GM23338 (cell line): ENCODE results near the gene BMP3. TPM values are rescaled to one million over a fixed set of nuclear protein-coding genes. Genes with fewer than 3 reads are reported as not detected.

Experiments used
- ATAC-seq: fragments of 200-7000 bp; cut with Tn5 transposase; 3 replicates; pipeline ENCODE4 v1.9.1; 2020
- DNase-seq: peaks from one replicate; pipeline ENCODE4 v3.0.0-alpha.2; 2015; ENCODE audit warnings: low spot score
- H2AFZ ChIP-seq: fragments of 200-600 bp; sonication (generic); 2 replicates; pipeline ENCODE4 v1.8.0; 2016; ENCODE audit warnings: antibody characterized with exemption, mild to moderate bottlenecking, moderate library complexity
- H3F3A ChIP-seq: fragments of 200-600 bp; sonication (generic); replicated peaks from 2 replicates; pipeline ENCODE4 v1.8.0; 2017; ENCODE audit warnings: antibody characterized with exemption, mixed run types, low read depth
- H3K27ac ChIP-seq: fragments of 200-600 bp; sonication (generic); 2 replicates; pipeline ENCODE4 v1.6.1; 2016; ENCODE audit warnings: low read depth
- H3K27me3 ChIP-seq: fragments of 200-600 bp; sonication (generic); 2 replicates; pipeline ENCODE4 v1.8.0; 2016; ENCODE audit warnings: mild to moderate bottlenecking, mixed run types, moderate library complexity; ENCODE audit not compliant: insufficient read depth
- H3K36me3 ChIP-seq: fragments of 200-600 bp; sonication (generic); 2 replicates; pipeline ENCODE4 v1.8.0; 2016; ENCODE audit warnings: mild to moderate bottlenecking; ENCODE audit not compliant: insufficient read depth
- H3K4me1 ChIP-seq: fragments of 200-600 bp; sonication (generic); 2 replicates; pipeline ENCODE4 v1.8.0; 2016; ENCODE audit warnings: mild to moderate bottlenecking, moderate library complexity; ENCODE audit not compliant: insufficient read depth
- H3K4me2 ChIP-seq: fragments of 200-600 bp; sonication (generic); 2 replicates; pipeline ENCODE4 v1.7.1; 2017; ENCODE audit warnings: mixed run types
- H3K4me3 ChIP-seq: fragments of 200-600 bp; sonication (generic); 2 replicates; pipeline ENCODE4 v1.6.1; 2016; ENCODE audit warnings: mixed run types
- H3K79me2 ChIP-seq: fragments of 200-600 bp; sonication (generic); replicated peaks from 2 replicates; pipeline ENCODE4 v1.8.0; 2017; ENCODE audit warnings: mild to moderate bottlenecking; ENCODE audit not compliant: insufficient read depth
- H3K9me2 ChIP-seq: fragments of 200-600 bp; sonication (generic); 2 replicates; pipeline ENCODE4 v1.8.0; 2017; ENCODE audit not compliant: insufficient read depth
- H4K20me1 ChIP-seq: fragments of 200-600 bp; sonication (generic); replicated peaks from 2 replicates; pipeline ENCODE4 v1.8.0; 2017; ENCODE audit warnings: mild to moderate bottlenecking; ENCODE audit not compliant: insufficient read depth
- H3K27ac Mint-ChIP-seq: 2 replicates; pipeline ENCODE4 v1.8.0; 2020; ENCODE audit warnings: inconsistent platforms, mild to moderate bottlenecking, moderate library complexity, mixed read lengths
- H3K27me3 Mint-ChIP-seq: 3 replicates; pipeline ENCODE4 v1.8.0; 2022; ENCODE audit warnings: low read depth, mild to moderate bottlenecking, moderate library complexity, mixed read lengths, inconsistent platforms; ENCODE audit not compliant: insufficient read depth, poor library complexity
- H3K36me3 Mint-ChIP-seq: 3 replicates; pipeline ENCODE4 v1.8.0; 2021; ENCODE audit warnings: low read depth, mild to moderate bottlenecking, inconsistent platforms, moderate library complexity, mixed read lengths
- H3K4me1 Mint-ChIP-seq: 3 replicates; pipeline ENCODE4 v1.8.0; 2020; ENCODE audit warnings: mild to moderate bottlenecking, inconsistent platforms, mixed read lengths
- H3K4me3 Mint-ChIP-seq: 3 replicates; pipeline ENCODE4 v1.8.0; 2021; ENCODE audit warnings: moderate library complexity, mild to moderate bottlenecking, inconsistent platforms, mixed read lengths
- H3K9me3 Mint-ChIP-seq: 3 replicates; pipeline ENCODE4 v1.8.0; 2020; ENCODE audit warnings: moderate library complexity, mild to moderate bottlenecking, inconsistent platforms, mixed read lengths
- CREB1 ChIP-seq: fragments of 250-450 bp; sonication (Bioruptor Pico); IDR thresholded peaks from 2 replicates; pipeline ENCODE4 v1.5.0; 2020; ENCODE audit warnings: low read depth, mild to moderate bottlenecking, moderate library complexity
- CTCF ChIP-seq, 2 experiments: fragments of 200-600 bp in 1 of 2; sonication (generic) in 1 of 2; conservative IDR thresholded peaks; 2 replicates each; pipeline versions ENCODE4 v1.5.1 to v1.6.1; 2016 to 2017; ENCODE audit warnings: antibody characterized with exemption in 2 of 2, low read depth in 2 of 2, mild to moderate bottlenecking in 2 of 2, moderate library complexity in 1 of 2
- JUNB ChIP-seq: IDR thresholded peaks from one replicate; pipeline ENCODE4 v1.6.1; 2016; ENCODE audit warnings: antibody characterized with exemption; ENCODE audit not compliant: unreplicated experiment
- NANOG ChIP-seq: IDR thresholded peaks from 2 replicates; pipeline ENCODE4 v1.6.1; 2016; ENCODE audit warnings: antibody characterized with exemption, borderline replicate concordance
- STAT1 ChIP-seq: IDR thresholded peaks from one replicate; pipeline ENCODE4 v1.6.1; 2016; ENCODE audit warnings: antibody characterized with exemption; ENCODE audit not compliant: unreplicated experiment
- ZNF114 ChIP-seq: fragments of 250-450 bp; sonication (Bioruptor Pico); IDR thresholded peaks from 2 replicates; pipeline ENCODE4 v1.5.0; 2020; ENCODE audit warnings: mild to moderate bottlenecking, moderate library complexity
- polyA plus RNA-seq: library from polyadenylated mRNA; unstranded; fragments of >200 nt; fragmentation: Nextera tagmentation; extraction: Ambion mirVana; gene quantifications from 2 replicates; pipeline ENCODE4 v1.2.1, GENCODE V29; 2016
- total RNA-seq: library from RNA; depleted of rRNA; stranded (reverse); fragments of >200 nt; shearing (Covaris generic); gene quantifications from 2 replicates; pipeline ENCODE4 v1.2.3, GENCODE V29; 2014
- TF ChIP-seq, protein P1 (sequence below): IDR thresholded peaks from one replicate; pipeline ENCODE4 v1.6.1; 2018; ENCODE audit warnings: antibody characterized with exemption; ENCODE audit not compliant: unreplicated experiment

The BMP3 gene
- total and polyA plus RNA-seq, 2 experiments from 2014 or later, result 0.10 TPM; not detected in 1

DNA sequence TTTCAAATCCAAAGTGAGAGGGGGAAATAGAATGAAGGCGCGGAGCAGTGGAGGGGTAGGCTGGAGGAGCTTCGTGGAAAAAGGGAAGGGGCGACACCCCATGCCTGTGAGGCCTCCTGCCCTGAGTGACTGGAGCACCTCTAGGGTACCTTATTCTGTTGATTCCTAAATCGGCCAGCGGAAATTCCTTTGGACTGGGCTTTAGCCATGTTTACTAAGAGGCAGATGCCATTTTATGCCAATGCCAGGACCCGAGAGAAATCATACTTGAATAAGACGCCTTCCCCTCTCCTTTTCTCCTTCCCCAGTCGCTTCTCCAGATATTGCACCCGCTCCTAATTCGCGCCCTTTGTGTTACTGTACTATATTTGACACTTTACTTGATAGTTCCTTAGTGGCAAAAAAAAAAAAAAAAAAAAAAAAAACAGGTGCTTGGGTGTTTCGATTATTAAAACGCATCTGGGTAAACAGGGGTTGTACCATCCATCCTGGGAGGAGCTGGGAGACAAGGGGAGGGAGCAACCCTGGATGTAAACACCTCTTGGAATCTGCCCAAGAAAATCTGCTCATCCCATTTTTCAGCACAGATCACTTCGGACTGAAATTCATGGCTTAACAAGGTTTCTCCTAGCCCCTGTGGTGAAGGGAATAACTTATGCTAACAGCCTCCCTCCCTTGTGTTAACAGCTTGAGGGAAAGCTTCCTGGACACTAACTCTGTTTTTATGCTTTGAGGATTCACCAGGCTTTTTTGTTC lies 1.5 kb downstream of the BMP3 start (continued):
- TF ChIP-seq ZNF114 (CRISPR knock-in tag), result no peak
- TF ChIP-seq NANOG, result no peak
- no peak for TF ChIP-seq STAT1
- TF ChIP-seq, protein P1, sequence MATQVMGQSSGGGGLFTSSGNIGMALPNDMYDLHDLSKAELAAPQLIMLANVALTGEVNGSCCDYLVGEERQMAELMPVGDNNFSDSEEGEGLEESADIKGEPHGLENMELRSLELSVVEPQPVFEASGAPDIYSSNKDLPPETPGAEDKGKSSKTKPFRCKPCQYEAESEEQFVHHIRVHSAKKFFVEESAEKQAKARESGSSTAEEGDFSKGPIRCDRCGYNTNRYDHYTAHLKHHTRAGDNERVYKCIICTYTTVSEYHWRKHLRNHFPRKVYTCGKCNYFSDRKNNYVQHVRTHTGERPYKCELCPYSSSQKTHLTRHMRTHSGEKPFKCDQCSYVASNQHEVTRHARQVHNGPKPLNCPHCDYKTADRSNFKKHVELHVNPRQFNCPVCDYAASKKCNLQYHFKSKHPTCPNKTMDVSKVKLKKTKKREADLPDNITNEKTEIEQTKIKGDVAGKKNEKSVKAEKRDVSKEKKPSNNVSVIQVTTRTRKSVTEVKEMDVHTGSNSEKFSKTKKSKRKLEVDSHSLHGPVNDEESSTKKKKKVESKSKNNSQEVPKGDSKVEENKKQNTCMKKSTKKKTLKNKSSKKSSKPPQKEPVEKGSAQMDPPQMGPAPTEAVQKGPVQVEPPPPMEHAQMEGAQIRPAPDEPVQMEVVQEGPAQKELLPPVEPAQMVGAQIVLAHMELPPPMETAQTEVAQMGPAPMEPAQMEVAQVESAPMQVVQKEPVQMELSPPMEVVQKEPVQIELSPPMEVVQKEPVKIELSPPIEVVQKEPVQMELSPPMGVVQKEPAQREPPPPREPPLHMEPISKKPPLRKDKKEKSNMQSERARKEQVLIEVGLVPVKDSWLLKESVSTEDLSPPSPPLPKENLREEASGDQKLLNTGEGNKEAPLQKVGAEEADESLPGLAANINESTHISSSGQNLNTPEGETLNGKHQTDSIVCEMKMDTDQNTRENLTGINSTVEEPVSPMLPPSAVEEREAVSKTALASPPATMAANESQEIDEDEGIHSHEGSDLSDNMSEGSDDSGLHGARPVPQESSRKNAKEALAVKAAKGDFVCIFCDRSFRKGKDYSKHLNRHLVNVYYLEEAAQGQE, result no peak
- no peak for TF ChIP-seq CREB1 (CRISPR knock-in tag)
- TF ChIP-seq JUNB, result no peak

DNA sequence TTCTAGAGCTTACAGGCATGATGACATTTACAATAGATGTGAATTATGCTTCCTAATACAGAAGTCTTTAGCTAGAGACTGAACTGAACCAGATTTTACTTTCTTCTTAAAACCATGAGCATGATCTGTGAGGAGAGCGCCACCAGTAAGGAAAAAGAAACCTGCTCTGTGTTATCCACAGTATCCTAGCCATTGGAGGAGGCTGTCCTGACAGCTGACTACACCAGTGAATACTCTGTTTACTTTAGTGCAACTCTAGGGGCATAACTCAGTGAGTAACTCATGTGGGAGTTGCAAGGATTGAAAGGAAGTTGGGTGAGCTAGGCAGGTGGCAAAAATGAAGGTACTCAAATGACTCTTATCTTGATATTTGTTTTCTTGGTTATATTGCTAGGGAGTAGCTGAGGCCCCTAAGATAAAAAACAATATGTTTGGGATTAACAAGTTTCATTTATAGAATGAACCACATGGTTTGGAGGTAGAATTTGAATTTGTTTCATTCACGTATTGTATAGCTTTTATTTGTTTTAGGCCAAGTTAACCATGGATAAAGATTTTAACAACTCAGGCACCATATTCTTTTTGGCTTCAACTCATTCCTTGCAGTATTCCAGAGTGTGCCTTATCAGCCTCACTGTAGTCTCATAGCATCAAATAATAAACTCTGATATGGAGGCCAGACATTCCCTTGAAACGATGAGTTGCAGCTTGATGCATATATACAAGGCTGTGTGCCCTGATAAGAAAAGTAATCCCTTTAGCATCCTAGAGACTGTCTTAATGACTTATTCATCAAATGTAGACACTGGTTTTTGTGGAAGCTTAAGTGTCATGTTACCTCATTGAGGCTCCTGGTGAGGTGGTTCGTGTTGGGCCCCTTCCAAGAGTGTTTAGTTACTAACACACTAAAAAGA lies 2.5 kb downstream of the BMP3 start:
- Histone ChIP-seq H3K79me2 (no peaks in the 10 kb centered on the region), H3F3A (0 out of 2 replicates have a peak, but pooled peaks cover 3% of the 10 kb centered on the region), H3K36me3 (no peaks in the 10 kb centered on the region), H3K4me3 (0 out of 2 replicates have a peak overlapping the region, but pooled peaks have one; percentile 77), H3K9me2 (no peaks in the 10 kb centered on the region), H3K4me1 (peaks cover 20% of the 10 kb centered on the region; the same call in 1 of the 2 replicates), H3K4me2 (0 out of 2 replicates have a peak overlapping the region, but pooled peaks have one; percentile 96), H3K27me3 (peaks cover 62% of the 10 kb centered on the region), H2AFZ (no peak overlapping the region), H4K20me1 (no peaks in the 10 kb centered on the region), H3K27ac (no peak overlapping the region)
- peaks cover 34% of the 10 kb centered on the region for H3K4me1 Mint-ChIP-seq
- ATAC-seq, result no peak
- H3K36me3 Mint-ChIP-seq, result no peaks in the 10 kb centered on the region
- H3K27ac Mint-ChIP-seq, result no peak overlapping the region
- peaks cover 38% of the 10 kb centered on the region for H3K27me3 Mint-ChIP-seq
- no peak for TF ChIP-seq JUNB
- 0 out of 4 replicates have a peak, but pooled peaks of 1 of the 2 experiments have one; percentile 4 for TF ChIP-seq CTCF (conservative IDR thresholded peaks at IDR 0.05; ENCODE audit: low read depth in 2 of 2)
- H3K9me3 Mint-ChIP-seq, result no peaks in the 10 kb centered on the region
- peak overlapping the region; percentile 84; the same call in 1 of the 3 replicates for H3K4me3 Mint-ChIP-seq
- no peak for DNase-seq
